Measurements from ENCODE around the gene LMNA.
A peak's percentile ranks its signal among the peaks of the same experiment; 100 is the strongest.

Gene LMNA

GRCh38 chr1:156095906-156096508 lies 18.5 kb upstream of the LMNA start:
- Histone ChIP-seq H3K27me3 (ENCODE audit: control insufficient read depth in 2 of 2, insufficient read depth in 2 of 2, low read length in 2 of 2) (no peaks in the 10 kb centered on the region), H3K4me3 (ENCODE audit: low read length in 2 of 2) (no peak overlapping the region), H3K9me3 (ENCODE audit: control insufficient read depth in 2 of 2, low read length in 2 of 2) (no peaks in the 10 kb centered on the region), H3K4me1 (ENCODE audit: control insufficient read depth in 2 of 2, insufficient read depth in 2 of 2, low read length in 2 of 2) (peaks cover 27 to 29% of the 10 kb centered on the region in 2 donors), H3K36me3 (ENCODE audit: control insufficient read depth in 2 of 2, insufficient read depth in 2 of 2, low read length in 2 of 2) (no peaks in the 10 kb centered on the region), H3K27ac (ENCODE audit: low read depth in 2 of 2, low read length in 2 of 2) (peak overlapping the region; percentile 6 to 68), H3K9ac (ENCODE audit: low read depth in 1 of 2, low read length in 2 of 2) (peak overlapping the region in 1 of 2 donors; percentile 32)

GRCh38 chr1:156096640-156097391 lies 17.7 kb upstream of the LMNA start:
- H3K27ac ChIP-seq (ENCODE audit: low read depth in 2 of 2, low read length in 2 of 2), result peak overlapping the region; percentile 49 to 68
- peak overlapping the region in 1 of 2 donors; percentile 41 for H3K4me3 ChIP-seq (ENCODE audit: low read length in 2 of 2)
- H3K36me3 ChIP-seq (ENCODE audit: control insufficient read depth in 2 of 2, insufficient read depth in 2 of 2, low read length in 2 of 2), result no peaks in the 10 kb centered on the region
- H3K9me3 ChIP-seq (ENCODE audit: control insufficient read depth in 2 of 2, low read length in 2 of 2), result no peaks in the 10 kb centered on the region
- H3K27me3 ChIP-seq (ENCODE audit: control insufficient read depth in 2 of 2, insufficient read depth in 2 of 2, low read length in 2 of 2), result no peaks in the 10 kb centered on the region
- peak overlapping the region; percentile 25 to 32 for H3K9ac ChIP-seq (ENCODE audit: low read depth in 1 of 2, low read length in 2 of 2)
- H3K4me1 ChIP-seq (ENCODE audit: control insufficient read depth in 2 of 2, insufficient read depth in 2 of 2, low read length in 2 of 2), result peaks cover 33 to 35% of the 10 kb centered on the region in 2 donors

GRCh38 chr1:156097499-156098178 lies 16.9 kb upstream of the LMNA start:
- H3K9ac ChIP-seq (ENCODE audit: low read depth in 1 of 2, low read length in 2 of 2), result no peak overlapping the region
- no peaks in the 10 kb centered on the region for H3K9me3 ChIP-seq (ENCODE audit: control insufficient read depth in 2 of 2, low read length in 2 of 2)
- H3K36me3 ChIP-seq (ENCODE audit: control insufficient read depth in 2 of 2, insufficient read depth in 2 of 2, low read length in 2 of 2), result no peaks in the 10 kb centered on the region
- H3K4me1 ChIP-seq (ENCODE audit: control insufficient read depth in 2 of 2, insufficient read depth in 2 of 2, low read length in 2 of 2), result peaks cover 41 to 43% of the 10 kb centered on the region in 2 donors
- H3K4me3 ChIP-seq (ENCODE audit: low read length in 2 of 2), result peak overlapping the region in 1 of 2 donors; percentile 41
- no peaks in the 10 kb centered on the region for H3K27me3 ChIP-seq (ENCODE audit: control insufficient read depth in 2 of 2, insufficient read depth in 2 of 2, low read length in 2 of 2)
- H3K27ac ChIP-seq (ENCODE audit: low read depth in 2 of 2, low read length in 2 of 2), result peak overlapping the region in 1 of 2 donors; percentile 68

GRCh38 chr1:156098784-156099183 lies 15.7 kb upstream of the LMNA start:
- Histone ChIP-seq H3K27me3 (ENCODE audit: control insufficient read depth in 2 of 2, insufficient read depth in 2 of 2, low read length in 2 of 2) (no peaks in the 10 kb centered on the region), H3K36me3 (ENCODE audit: control insufficient read depth in 2 of 2, insufficient read depth in 2 of 2, low read length in 2 of 2) (no peaks in the 10 kb centered on the region), H3K9ac (ENCODE audit: low read depth in 1 of 2, low read length in 2 of 2) (no peak overlapping the region), H3K9me3 (ENCODE audit: control insufficient read depth in 2 of 2, low read length in 2 of 2) (no peaks in the 10 kb centered on the region), H3K4me1 (ENCODE audit: control insufficient read depth in 2 of 2, insufficient read depth in 2 of 2, low read length in 2 of 2) (peaks cover 52 to 54% of the 10 kb centered on the region in 2 donors), H3K27ac (ENCODE audit: low read depth in 2 of 2, low read length in 2 of 2) (no peak overlapping the region), H3K4me3 (ENCODE audit: low read length in 2 of 2) (no peak overlapping the region)

GRCh38 chr1:156099282-156099681 lies 15.2 kb upstream of the LMNA start:
- H3K27me3 ChIP-seq (ENCODE audit: control insufficient read depth in 2 of 2, insufficient read depth in 2 of 2, low read length in 2 of 2), result no peaks in the 10 kb centered on the region
- H3K27ac ChIP-seq (ENCODE audit: low read depth in 2 of 2, low read length in 2 of 2), result no peak overlapping the region
- peaks cover 57 to 59% of the 10 kb centered on the region in 2 donors for H3K4me1 ChIP-seq (ENCODE audit: control insufficient read depth in 2 of 2, insufficient read depth in 2 of 2, low read length in 2 of 2)
- no peaks in the 10 kb centered on the region for H3K36me3 ChIP-seq (ENCODE audit: control insufficient read depth in 2 of 2, insufficient read depth in 2 of 2, low read length in 2 of 2)
- H3K9me3 ChIP-seq (ENCODE audit: control insufficient read depth in 2 of 2, low read length in 2 of 2), result no peaks in the 10 kb centered on the region
- H3K4me3 ChIP-seq (ENCODE audit: low read length in 2 of 2), result no peak overlapping the region
- H3K9ac ChIP-seq (ENCODE audit: low read depth in 1 of 2, low read length in 2 of 2), result no peak overlapping the region

GRCh38 chr1:156100205-156100995 lies 14.1 kb upstream of the LMNA start:
- peak overlapping the region; percentile 35 to 64 for H3K9ac ChIP-seq (ENCODE audit: low read depth in 1 of 2, low read length in 2 of 2)
- H3K27me3 ChIP-seq (ENCODE audit: control insufficient read depth in 2 of 2, insufficient read depth in 2 of 2, low read length in 2 of 2), result no peaks in the 10 kb centered on the region
- no peaks in the 10 kb centered on the region for H3K9me3 ChIP-seq (ENCODE audit: control insufficient read depth in 2 of 2, low read length in 2 of 2)
- no peaks in the 10 kb centered on the region for H3K36me3 ChIP-seq (ENCODE audit: control insufficient read depth in 2 of 2, insufficient read depth in 2 of 2, low read length in 2 of 2)
- peak overlapping the region in 1 of 2 donors; percentile 4 for H3K4me3 ChIP-seq (ENCODE audit: low read length in 2 of 2)
- peaks cover 68 to 70% of the 10 kb centered on the region in 2 donors for H3K4me1 ChIP-seq (ENCODE audit: control insufficient read depth in 2 of 2, insufficient read depth in 2 of 2, low read length in 2 of 2)
- peak overlapping the region; percentile 84 to 87 for H3K27ac ChIP-seq (ENCODE audit: low read depth in 2 of 2, low read length in 2 of 2)

- no peak overlapping the region for H3K4me3 ChIP-seq (ENCODE audit: low read length in 2 of 2)
- peak overlapping the region; percentile 93 to 98 for H3K27ac ChIP-seq (ENCODE audit: low read depth in 2 of 2, low read length in 2 of 2)
- H3K27me3 ChIP-seq (ENCODE audit: control insufficient read depth in 2 of 2, insufficient read depth in 2 of 2, low read length in 2 of 2), result no peaks in the 10 kb centered on the region
- no peaks in the 10 kb centered on the region for H3K36me3 ChIP-seq (ENCODE audit: control insufficient read depth in 2 of 2, insufficient read depth in 2 of 2, low read length in 2 of 2)
- peaks cover 62 to 67% of the 10 kb centered on the region in 2 donors for H3K4me1 ChIP-seq (ENCODE audit: control insufficient read depth in 2 of 2, insufficient read depth in 2 of 2, low read length in 2 of 2)
- no peak overlapping the region for H3K9ac ChIP-seq (ENCODE audit: low read depth in 1 of 2, low read length in 2 of 2)
- H3K9me3 ChIP-seq (ENCODE audit: control insufficient read depth in 2 of 2, low read length in 2 of 2), result no peaks in the 10 kb centered on the region
Measured at GRCh38 chr1:156101880-156102279, 12.6 kb upstream of the LMNA start.

- Histone ChIP-seq H3K27me3 (ENCODE audit: control insufficient read depth in 2 of 2, insufficient read depth in 2 of 2, low read length in 2 of 2) (no peaks in the 10 kb centered on the region), H3K4me3 (ENCODE audit: low read length in 2 of 2) (peak overlapping the region in 1 of 2 donors; percentile 13), H3K27ac (ENCODE audit: low read depth in 2 of 2, low read length in 2 of 2) (peak overlapping the region; percentile 93 to 98), H3K36me3 (ENCODE audit: control insufficient read depth in 2 of 2, insufficient read depth in 2 of 2, low read length in 2 of 2) (no peaks in the 10 kb centered on the region), H3K9ac (ENCODE audit: low read depth in 1 of 2, low read length in 2 of 2) (peak overlapping the region; percentile 24 to 55), H3K9me3 (ENCODE audit: control insufficient read depth in 2 of 2, low read length in 2 of 2) (no peaks in the 10 kb centered on the region), H3K4me1 (ENCODE audit: control insufficient read depth in 2 of 2, insufficient read depth in 2 of 2, low read length in 2 of 2) (peaks cover 59 to 66% of the 10 kb centered on the region in 2 donors)
Measured at GRCh38 chr1:156102633-156103511, 11.6 kb upstream of the LMNA start.

- Histone ChIP-seq H3K9ac (ENCODE audit: low read depth in 1 of 2, low read length in 2 of 2) (peak overlapping the region; percentile 50 to 55), H3K27ac (ENCODE audit: low read depth in 2 of 2, low read length in 2 of 2) (peak overlapping the region; percentile 93 to 98), H3K4me1 (ENCODE audit: control insufficient read depth in 2 of 2, insufficient read depth in 2 of 2, low read length in 2 of 2) (peaks cover 59 to 66% of the 10 kb centered on the region in 2 donors), H3K9me3 (ENCODE audit: control insufficient read depth in 2 of 2, low read length in 2 of 2) (no peaks in the 10 kb centered on the region), H3K27me3 (ENCODE audit: control insufficient read depth in 2 of 2, insufficient read depth in 2 of 2, low read length in 2 of 2) (no peaks in the 10 kb centered on the region), H3K36me3 (ENCODE audit: control insufficient read depth in 2 of 2, insufficient read depth in 2 of 2, low read length in 2 of 2) (no peaks in the 10 kb centered on the region), H3K4me3 (ENCODE audit: low read length in 2 of 2) (peak overlapping the region in 1 of 2 donors; percentile 14)
Measured at GRCh38 chr1:156103521-156103947, 11.0 kb upstream of the LMNA start.

Measured in mucosa of rectum (tissue), 2 donors.